Measurements from ENCODE around the gene UGT1A6. TPM values are rescaled to one million over a fixed set of nuclear protein-coding genes. Genes with fewer than 3 reads are reported as not detected.
"Not testable (repeated sequence)": the region's sequence is repeated elsewhere in the genome, so short reads cannot be mapped to it uniquely, and the experiment has no call there.

The UGT1A6 gene
- polyA plus RNA-seq, 4 donors, result 0.08 to 5.4 (median 2.9) TPM

DNA sequence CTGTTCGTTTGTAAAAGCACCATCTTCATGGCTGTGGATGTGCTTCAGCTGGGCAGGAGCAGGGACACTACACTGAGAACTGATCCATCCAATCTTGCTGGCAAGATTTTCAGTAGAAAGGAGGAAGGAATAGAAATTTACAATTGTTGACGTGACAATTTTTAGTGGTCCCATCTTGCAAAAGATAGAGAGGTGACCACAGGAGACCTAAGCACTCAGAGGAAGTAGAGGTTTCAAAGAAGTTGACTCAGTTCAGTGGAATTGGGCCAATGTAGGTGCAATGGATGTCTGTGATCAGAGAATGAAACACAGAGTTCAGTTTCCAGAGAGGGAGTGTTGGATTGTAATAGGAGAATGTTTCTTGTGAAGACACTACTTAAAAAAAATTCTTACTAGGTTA is 21.4 kb downstream of the UGT1A6 start:
- no peak for DNase-seq (ENCODE audit: low read depth in 4 of 4, low spot score in 3 of 4)

DNA sequence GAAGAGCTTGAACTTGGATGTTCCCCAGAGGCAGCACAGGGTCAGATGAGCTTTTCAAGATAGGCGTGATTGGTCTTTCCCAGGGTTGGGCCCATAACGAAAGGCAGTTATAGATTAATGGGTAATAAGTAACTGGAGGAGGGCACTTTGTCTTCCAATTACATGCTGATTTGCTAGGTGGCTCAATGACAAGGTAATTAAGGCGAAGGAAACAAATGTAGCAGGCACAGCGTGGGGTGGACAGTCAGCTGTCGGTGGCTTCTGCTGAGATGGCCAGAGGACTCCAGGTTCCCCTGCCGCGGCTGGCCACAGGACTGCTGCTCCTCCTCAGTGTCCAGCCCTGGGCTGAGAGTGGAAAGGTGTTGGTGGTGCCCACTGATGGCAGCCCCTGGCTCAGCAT is 25.9 kb downstream of the UGT1A6 start, which contains the start of gene UGT1A4:
UGT1A4 (plus strand) TSS at position 185 of the 400 bp plus-strand sequence; CDS start at position 270, 85 bp downstream.
- no peak for DNase-seq (ENCODE audit: low read depth in 4 of 4, low spot score in 3 of 4)

DNA sequence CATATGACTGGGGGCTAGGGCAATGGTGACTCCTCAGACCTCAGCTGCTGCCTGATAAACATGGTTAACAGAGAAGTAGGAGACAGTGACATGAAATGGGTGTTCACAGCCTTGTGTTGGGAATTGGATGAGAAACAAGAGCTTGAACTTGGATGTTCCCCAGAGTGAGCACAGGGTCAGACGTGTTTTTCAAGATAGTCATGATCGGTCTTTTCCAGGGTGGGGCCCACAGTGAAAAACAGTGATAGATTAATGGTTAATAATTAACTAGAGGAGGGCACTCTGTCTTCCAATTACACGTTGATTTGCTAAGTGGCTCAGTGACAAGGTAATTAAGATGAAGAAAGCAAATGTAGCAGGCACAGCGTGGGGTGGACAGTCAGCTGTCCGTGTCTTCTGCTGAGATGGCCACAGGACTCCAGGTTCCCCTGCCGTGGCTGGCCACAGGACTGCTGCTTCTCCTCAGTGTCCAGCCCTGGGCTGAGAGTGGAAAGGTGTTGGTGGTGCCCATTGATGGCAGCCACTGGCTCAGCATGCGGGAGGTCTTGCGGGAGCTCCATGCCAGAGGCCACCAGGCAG is 36.1 kb downstream of the UGT1A6 start, which contains the start of gene UGT1A3:
UGT1A3 (plus strand) TSS at position 320 of the 579 bp plus-strand sequence; CDS start at position 405, 85 bp downstream.
- no peak for DNase-seq (ENCODE audit: low read depth in 4 of 4, low spot score in 3 of 4)

DNA sequence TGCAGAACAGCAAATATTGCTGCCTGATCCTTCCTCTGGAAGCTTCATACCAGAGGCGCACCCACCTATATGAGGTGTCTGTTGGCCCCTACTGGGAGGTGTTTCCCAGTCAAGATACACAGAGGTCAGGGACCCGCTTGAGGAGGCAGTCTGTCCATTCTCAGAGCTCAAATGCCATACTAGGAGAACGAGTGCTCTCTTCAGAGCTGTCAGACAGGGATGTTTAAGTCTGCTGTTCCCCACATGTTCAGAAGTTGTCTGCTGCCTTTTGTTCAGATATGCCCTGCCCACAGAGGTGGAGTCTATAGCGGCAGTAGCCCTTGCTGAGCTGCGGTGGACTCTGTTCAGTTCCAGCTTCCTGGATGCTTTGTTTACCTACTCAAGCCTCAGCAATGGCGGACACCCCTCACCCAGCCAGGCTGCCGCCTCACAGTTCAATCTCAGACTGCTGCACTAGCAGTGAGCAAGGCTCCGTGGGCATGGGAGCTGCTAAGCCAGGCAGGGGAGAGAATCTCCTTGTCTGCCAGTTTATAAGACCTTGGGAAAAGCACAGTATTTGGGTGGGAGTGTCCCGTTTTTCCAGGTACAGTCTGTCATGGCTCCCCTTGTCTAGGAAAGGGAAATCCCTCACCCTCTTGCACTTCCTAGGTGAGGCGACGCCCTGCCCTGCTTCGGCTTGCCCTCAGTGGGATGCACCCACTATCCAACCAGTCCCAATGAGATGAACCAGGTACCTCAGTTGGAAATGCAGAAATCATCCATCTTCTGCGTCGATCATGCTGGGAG is 44.4 kb downstream of the UGT1A6 start:
- DNase-seq (ENCODE audit: low read depth in 4 of 4, low spot score in 3 of 4), result not testable (repeated sequence)

DNA sequence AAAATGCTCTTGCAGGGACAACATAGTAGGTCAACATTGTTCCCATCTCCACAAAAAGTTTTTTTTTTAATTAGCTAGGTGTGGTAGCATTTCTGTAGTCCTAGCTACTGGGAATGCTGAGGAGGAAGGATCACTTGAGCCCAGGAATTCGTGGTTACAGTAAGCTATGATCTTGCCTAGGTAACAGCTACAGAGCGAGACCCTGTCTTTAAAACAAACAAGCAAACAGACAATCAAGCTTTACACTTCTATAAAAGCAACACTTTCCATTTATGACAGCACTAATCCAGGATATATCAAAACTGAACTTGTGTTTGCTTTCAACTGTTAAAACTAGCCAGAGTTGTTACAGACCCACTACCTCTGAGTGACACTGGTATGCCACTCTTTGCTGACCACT is 48.2 kb downstream of the UGT1A6 start:
- DNase-seq (ENCODE audit: low read depth in 4 of 4, low spot score in 3 of 4), result no peak

DNA sequence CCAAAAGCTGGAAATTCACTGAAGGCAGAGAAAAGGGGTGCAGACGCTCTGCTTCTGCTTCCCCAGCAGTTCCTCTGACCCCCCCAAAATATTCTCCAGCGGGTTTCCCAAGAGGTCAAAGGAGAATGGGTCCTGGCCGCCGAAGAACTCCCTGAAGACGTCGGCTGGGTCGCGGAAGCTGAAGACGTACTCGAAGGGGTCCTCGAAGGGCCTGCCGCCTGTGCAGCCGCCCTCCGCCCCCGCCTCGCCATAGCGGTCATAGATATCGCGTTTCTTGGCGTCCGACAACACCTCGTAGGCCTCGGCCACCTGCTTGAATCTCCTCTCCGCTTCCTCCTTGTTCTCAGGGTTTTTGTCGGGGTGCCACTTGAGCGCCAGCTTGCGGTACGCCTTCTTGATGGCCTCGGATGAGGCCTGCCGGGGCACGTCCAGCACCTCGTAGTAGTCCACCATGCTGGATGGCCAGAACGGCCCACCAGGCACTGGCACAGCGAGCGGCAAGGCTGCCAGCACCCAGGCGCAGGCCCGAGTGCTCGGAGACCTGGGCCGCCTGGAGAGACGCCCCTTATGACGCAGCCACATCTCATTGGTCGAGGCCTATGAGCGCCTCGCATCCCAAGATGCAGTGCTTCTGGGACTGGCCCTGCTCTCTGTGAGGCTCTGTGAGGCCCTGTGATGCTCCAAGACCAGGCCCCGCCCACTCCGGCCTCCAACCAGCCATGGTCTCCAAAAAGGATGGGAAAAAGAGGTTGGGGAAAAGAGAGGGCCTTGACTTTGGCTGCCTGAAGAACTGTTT is 51.0 kb downstream of the UGT1A6 start:
- no peak for DNase-seq (ENCODE audit: low read depth in 4 of 4, low spot score in 3 of 4)

DNA sequence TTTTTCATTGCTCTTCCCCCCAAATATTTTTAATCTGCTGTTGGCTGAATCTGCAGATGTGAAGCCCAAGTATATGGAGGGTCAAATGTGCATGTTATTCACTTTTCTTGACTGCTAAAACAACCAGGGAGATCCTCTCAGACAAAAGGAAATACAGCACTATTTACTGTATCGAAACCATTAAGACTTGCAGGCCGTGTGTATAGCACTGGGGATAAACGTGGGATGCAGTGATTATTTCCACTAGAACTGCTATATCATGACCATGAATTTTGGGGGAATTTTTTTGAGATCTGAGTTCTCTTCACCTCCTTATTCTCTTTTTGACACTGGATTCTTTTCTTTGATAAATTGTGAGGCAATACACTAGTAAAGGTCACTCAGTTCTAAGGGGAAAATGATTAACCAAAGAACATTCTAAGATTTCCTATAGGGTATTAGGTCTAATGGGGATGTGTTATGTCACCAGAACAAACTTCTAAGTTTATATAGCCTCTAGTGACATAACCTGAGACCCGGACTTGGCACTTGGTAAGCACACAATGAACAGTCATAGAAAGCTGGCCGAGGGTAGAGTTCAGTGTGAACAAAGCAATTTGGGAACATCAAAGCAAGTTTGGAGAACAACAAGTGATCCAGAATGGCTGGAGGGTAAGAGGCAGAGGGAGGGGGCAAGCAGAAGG is 52.5 kb downstream of the UGT1A6 start:
- no peak for DNase-seq (ENCODE audit: low read depth in 4 of 4, low spot score in 3 of 4)

DNA sequence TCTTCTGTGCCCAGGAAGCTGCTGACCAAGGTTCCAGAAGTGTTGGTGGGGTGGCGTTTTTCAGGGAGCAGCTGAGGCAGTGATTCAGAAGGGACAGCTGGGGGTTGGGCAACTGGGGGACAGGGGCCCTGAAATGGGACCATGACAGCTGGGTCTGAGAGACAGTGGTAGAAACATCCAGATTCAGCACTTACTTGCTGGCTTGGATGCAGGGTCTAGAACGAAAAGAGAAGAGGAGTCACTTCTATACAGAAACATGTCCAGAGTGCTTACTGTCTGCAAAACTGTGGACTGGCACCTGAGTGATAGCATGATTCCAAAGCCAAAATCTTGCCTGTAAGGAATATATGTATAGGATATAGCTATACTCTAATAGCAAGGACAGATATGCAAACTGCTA is 53.1 kb downstream of the UGT1A6 start:
- not testable (repeated sequence) for DNase-seq (ENCODE audit: low read depth in 4 of 4, low spot score in 3 of 4)

DNA sequence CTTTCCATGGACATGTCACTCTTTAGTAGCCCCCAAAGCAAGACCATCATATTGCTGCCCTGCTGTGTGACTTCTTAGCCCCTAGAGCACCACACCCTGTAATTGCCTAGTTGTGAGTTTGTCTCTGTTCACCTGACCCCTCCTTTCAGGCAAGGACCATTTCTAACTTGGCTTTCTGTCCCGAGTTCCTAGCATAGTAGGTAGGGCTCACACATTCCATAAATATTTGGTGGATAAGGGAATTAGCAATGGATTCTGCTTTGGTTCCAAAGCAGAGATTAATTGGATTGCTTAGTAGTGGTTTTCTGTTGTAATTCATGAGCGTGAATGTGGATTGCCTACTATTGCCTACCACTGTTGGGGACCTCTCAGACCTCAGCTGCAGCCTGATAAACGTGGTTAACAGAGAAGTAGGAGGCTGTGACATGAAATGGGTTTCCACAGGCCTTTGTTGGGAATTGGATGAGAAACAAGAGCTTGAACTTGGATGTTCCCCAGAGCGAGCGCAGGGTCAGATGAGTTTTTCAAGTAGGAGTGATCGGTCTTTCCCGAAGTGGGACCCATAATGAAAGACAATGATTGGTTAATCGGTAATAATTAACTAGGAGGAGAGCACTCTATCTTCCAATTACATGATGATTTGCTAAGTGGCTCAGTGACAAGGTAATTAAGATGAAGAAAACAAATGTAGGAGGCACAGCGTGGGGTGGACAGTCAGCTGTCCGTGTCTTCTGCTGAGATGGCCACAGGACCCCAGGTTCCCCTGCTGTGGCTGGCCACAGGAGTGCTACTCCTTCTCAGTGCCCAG is 54.0 kb downstream of the UGT1A6 start:
- no peak for DNase-seq (ENCODE audit: low read depth in 4 of 4, low spot score in 3 of 4)

DNA sequence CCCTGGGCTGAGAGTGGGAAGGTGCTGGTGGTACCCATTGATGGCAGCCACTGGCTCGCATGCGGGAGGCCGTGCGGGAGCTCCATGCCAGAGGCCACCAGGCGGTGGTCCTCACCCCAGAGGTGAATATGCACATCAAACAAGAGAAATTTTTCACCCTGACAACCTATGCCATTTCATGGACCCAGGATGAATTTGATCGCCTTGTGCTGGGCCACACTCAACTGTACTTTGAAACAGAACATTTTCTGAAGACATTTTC is 54.5 kb downstream of the UGT1A6 start:
- DNase-seq (ENCODE audit: low read depth in 4 of 4, low spot score in 3 of 4), result no peak

DNA sequence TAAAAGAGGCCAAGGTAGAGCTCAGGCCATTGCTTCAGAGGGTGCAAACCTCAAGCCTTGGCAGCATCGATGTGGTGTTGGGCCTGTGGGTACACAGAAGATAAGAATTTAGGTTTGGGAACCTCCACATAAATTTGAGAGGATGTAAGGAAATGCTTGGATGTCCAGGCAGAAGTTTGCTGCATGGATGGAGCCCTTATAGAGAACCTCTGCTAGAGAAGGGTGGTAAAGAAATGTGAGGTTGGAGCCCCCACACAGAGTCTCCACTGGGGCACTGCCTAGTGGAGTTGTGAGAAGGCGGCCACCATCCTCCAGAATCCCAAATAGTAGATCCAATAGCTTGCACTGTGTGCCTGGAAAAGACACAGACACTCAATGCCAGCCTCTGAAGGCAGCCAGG is 58.0 kb downstream of the UGT1A6 start:
- not testable (repeated sequence) for DNase-seq (ENCODE audit: low read depth in 4 of 4, low spot score in 3 of 4)

DNA sequence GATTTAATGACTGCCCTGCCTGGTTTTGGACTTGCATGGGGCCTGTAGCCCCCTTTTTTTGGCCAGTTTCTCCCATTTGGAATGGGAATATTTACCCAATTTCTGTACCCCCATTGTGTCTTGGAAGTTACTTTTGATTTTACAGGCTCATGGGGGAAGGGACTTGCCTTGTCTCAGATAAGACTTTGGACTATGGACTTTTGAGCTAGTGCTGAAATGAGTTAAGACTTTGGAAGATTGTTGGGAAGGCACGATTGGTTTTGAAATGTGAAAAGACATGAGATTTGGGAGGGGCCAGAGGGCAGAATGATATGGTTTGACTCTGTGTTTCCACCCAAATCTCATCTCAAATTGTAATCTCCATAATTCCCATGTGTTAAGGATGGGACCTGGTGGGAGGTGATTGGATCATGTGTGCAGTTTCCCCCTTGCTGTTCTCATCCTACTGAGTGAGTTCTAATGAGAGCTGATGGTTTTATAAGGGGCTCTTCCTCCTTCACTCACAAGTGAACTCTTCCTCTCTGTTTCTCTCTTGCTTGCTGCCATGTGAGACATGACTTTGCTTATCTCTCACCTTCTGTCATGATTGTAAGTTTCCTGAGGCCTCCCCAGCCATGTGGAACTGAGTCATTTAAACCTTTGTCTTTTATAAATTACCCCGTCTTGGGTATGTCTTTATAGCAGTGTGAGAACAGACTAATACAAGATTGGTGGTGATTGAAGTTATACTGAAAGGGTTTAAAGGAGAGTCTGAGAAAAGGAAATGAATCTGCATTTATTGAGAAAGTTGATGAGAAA is 58.7 kb downstream of the UGT1A6 start:
- not testable (repeated sequence) for DNase-seq (ENCODE audit: low read depth in 4 of 4, low spot score in 3 of 4)

DNA sequence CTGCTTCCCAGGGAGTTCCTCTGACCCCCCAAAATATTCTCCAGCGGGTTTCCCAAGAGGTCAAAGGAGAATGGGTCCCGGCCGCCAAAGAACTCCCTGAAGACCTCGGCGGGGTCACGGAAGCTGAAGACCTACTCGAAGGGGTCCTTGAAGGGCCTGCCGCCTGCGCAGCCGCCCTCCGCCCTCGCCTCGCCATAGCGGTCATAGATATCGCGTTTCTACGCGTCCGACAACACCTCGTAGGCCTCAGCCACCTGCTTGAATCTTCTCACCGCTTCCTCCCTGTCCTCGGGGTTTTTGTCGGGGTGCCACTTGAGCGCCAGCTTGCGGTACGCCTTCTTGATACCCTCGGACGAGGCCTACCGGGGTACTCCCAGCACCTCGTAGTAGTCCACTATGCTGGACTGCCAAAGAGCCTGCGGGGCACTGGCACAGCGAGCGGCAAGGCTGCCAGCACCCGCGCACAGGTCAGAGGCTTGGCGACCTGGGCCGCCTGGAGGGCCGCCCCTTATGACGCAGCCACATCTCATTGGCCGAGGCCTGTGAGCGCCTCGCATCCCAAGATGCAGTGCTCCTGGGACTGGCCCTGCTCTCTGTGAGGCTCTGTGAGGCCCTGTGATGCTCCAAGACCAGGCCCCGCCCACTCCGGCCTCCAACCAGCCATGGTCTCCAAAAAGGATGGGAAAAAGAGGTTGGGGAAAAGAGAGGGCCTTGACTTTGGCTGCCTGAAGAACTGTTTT is 62.4 kb downstream of the UGT1A6 start:
- no peak for DNase-seq (ENCODE audit: low read depth in 4 of 4, low spot score in 3 of 4)

DNA sequence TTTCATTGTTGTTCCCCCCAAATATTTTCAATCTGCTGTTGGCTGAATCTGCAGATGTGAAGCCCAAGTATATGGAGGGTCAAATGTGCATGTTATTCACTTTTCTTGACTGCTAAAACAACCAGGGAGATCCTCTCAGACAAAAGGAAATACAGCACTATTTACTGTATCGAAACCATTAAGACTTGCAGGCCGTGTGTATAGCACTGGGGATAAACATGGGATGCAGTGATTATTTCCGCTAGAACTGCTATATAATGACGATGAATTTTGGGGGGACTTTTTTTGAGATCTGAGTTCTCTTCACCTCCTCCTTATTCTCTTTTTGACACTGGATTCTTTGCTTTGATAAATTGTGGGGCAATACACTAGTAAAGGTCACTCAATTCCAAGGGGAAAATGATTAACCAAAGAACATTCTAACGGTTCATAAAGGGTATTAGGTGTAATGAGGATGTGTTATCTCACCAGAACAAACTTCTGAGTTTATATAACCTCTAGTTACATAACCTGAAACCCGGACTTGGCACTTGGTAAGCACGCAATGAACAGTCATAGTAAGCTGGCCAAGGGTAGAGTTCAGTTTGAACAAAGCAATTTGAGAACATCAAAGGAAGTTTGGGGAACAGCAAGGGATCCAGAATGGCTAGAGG is 63.9 kb downstream of the UGT1A6 start:
- DNase-seq (ENCODE audit: low read depth in 4 of 4, low spot score in 3 of 4), result no peak

DNA sequence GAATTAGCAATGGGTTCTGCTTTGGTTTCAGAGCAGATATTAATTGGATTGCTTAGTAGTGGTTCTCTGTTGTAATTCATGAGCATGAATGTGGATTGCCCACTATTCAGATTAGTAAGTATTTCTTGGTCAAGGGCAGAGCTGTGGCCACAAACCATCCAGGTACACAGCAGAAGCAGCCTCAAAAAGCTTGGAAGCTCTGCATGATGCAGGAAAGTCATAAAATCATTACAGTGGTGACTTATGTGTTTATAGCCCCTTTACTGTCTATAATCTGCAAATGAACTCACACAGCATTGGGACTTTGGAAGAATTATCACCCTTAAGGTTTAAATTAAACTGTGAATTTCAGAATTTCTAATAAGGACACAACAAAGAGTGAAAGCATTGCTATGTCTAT is 65.5 kb downstream of the UGT1A6 start:
- no peak for DNase-seq (ENCODE audit: low read depth in 4 of 4, low spot score in 3 of 4)

DNA sequence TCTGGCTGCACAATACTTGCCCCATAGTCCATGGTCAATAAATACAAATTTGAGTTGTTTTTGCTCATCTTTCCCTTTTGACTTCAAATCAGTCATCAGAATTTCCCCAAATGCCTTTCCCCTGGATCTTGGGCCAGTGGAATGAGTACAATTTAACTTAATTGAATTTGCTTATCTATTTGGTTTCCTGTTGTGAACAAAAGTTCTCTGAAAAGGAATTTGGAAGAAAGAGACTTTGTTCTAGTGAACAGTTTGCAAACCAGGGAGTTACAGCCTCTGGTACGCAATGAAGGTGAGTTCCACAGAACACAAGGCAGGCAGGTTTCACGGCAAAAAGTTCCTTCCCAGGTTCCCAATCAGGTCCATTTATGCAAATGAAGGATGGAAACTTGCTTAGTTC is 66.2 kb downstream of the UGT1A6 start:
- no peak for DNase-seq (ENCODE audit: low read depth in 4 of 4, low spot score in 3 of 4)

DNA sequence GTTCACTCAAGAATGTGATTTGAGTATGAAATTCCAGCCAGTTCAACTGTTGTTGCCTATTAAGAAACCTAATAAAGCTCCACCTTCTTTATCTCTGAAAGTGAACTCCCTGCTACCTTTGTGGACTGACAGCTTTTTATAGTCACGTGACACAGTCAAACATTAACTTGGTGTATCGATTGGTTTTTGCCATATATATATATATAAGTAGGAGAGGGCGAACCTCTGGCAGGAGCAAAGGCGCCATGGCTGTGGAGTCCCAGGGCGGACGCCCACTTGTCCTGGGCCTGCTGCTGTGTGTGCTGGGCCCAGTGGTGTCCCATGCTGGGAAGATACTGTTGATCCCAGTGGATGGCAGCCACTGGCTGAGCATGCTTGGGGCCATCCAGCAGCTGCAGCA is 67.4 kb downstream of the UGT1A6 start, which contains the start of gene UGT1A1:
UGT1A1 (plus strand) TSS at position 228 of the 400 bp plus-strand sequence; CDS start at position 246, 18 bp downstream.
- DNase-seq (ENCODE audit: low read depth in 4 of 4, low spot score in 3 of 4), result no peak
